Fibroblast of peridontal ligament (primary cell): ENCODE results near the gene ECT2L.

Experiments used
- DNase-seq: peaks from one replicate; pipeline ENCODE4 v3.0.0-alpha.2; 2010; ENCODE audit errors: extremely low read depth

Gene ECT2L

DNA sequence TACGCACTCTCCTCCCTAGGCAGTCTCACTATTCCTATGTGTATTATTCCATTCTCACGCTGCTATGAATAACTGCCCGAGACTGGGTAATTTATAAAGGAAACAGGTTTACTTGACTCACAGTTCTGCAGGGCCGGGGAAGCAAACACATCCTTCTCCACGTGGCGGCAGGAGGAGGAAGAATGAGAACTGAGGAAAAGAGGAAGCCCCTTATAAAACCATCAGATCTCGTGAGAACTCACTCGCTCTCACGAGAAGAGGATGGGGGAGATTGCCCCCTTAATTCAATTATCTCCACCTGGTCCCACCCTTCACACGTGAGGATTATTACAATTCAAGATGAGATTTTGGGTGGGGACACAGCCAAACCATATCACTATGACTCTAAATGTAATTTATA lies 61.9 kb downstream of the ECT2L start:
- DNase-seq: no peak

DNA sequence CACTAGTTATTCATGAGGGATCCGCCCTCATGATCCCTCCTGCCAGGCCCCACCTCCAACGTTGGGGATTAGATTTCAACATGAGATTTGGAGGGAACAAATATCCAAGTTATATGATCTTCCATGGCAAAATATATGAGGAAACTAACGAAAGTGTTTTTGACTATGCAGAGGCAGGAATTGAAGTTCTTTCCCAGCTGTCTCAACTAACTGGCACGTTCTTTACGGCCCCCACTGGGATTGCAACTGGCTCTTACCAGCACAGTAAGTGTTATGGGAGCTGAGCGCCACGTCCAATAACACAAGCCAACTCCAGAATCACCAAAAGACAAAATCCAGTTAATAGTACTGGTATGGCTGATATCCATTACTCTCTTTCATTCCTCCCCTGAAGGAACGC lies 66.6 kb downstream of the ECT2L start:
- DNase-seq: no peak

DNA sequence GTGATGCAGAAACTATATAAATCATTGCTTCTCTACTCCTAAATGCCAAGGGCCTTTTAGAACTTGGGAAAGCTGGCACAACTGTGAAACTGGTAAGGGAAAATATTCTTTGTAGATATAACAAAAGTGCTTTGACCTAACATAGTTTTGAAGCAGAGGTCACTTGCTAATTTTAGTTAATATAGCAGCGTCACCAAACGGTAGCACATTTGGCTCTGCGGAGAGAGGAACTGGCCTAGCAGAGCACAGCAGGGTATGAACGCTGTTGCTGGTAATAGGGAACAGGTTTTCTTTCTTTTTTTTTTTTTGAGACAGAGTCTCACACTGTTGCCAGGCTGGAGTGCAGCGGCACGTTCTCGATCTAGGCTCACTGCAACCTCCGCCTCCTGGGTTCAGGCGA lies 67.4 kb downstream of the ECT2L start:
- DNase-seq: no peak

- no peak for DNase-seq
Observed at GRCh38 chr6:138864343-138864890, 68.5 kb downstream of the ECT2L start.

GRCh38 chr6:138865480-138866109 lies 69.7 kb downstream of the ECT2L start:
- DNase-seq: no peak

- no peak for DNase-seq
Observed at GRCh38 chr6:138868181-138868580, 72.3 kb downstream of the ECT2L start.

- DNase-seq: no peak
Observed at GRCh38 chr6:138869398-138869797, 73.5 kb downstream of the ECT2L start.

DNA sequence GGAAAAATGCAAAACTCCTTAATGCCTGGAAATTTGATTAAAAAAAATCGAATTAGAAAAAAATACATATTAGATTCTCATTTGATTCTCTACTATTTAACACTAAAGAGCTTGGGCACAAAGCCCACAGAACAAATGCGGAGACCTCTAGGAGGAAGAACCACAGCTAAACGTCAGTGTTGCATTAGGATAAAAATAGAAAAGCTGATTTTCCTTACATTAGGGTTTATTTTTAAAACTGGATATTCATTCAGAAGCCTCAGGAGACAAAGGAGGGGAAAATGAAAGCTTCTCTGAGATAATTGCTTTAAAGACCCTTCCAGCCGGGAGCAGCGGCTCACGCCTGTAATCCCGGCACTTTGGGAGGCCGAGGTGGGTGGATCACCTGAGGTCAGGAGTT lies 77.3 kb downstream of the ECT2L start:
- DNase-seq: no peak

DNA sequence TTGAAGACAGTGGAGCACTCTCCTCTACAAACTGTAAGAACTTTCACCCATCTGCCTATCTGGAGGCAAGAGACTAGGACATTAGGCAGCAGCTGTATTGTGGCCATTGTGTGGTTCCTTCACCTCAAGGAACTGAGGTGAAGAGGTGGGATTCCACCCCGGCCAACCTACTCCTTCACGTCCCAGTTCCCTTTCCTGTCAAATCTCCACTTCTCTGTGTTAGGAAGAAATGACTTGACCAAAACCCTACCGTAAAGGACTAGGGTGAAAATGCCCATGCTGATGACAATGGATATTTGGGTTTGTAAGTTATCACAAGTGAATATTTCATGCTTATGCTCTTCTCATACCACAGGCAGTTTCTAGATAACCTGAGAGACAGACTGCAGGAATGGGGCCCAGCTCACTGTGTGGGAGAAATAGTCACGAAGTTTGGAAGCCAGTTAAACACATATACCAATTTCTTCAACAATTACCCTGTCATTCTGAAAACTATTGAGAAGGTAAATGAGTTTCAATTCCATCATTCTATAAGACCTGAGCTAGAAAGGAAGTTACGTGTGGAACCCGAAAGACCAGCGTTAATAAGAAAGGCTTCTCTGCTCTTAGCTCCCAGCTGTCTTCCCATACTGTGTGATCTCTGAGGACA lies 86.6 kb downstream of the ECT2L start:
- no peak for DNase-seq

GRCh38 chr6:138885156-138885819 lies 89.4 kb downstream of the ECT2L start:
- DNase-seq: no peak

DNA sequence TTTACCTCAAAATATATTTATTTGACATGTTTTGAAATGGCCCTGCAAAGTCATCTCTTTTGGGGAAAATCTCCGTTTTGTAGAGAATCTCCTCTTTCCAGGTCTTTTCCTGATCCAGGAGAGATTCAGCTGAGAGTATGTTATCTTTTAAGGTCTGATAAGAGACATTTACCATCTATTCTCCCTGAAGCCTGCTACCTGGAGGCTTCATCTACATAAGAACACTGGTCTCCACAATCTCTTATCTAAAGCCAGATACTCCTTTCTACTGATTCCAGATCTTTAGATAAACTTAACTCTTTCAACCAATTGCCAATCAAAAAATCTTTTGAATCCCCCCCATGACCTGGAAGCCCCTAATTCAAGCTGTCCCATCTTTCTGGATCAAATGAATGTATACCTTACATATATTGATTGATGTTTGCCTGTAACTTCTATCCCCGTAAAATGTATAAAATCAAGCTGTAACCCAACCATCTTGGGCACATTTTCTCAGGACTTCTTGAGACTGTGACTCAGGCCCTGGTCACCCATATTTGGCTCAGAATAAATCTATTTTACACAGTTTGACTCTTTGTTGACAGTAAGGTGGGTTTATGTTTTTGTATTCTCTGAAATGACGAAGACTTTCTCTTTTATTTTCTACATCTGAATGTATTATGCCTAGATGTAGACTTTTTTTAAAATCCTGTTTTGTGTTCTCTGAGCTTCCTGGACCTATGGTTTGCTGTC lies 95.5 kb downstream of the ECT2L start:
- no peak for DNase-seq

DNA sequence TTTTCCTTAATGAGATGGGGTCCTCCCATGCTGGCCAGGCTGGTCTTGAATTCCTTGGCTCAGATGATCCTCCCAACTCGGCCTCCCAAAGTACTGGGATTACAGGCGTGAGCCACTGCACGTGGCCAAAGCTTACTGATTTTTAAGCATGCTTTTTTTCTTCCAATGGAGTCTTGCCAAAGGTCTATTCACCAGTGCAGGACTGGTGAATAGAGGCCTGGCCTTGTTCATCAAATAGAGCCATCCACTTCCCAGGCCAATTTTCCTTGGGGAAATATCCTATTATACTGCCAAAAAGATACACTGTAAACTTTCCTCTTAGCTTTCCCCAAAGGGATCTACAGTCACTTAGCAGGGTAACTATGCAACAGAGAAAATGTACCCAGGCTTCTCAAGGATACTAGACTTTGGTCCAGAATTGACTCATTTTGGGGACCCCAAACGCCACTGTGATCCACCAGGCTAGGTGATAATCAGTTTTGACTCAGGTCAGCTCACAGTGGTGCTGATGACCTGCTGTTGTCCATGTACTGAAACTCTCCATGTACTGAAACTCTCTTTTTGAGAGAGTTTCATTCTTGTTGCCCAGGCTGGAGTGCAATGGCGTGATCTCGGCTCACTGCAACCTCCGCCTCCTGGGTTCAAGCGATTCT lies 100.3 kb downstream of the ECT2L start:
- DNase-seq: no peak

GRCh38 chr6:138897031-138897430 lies 101.1 kb downstream of the ECT2L start:
- DNase-seq: no peak

DNA sequence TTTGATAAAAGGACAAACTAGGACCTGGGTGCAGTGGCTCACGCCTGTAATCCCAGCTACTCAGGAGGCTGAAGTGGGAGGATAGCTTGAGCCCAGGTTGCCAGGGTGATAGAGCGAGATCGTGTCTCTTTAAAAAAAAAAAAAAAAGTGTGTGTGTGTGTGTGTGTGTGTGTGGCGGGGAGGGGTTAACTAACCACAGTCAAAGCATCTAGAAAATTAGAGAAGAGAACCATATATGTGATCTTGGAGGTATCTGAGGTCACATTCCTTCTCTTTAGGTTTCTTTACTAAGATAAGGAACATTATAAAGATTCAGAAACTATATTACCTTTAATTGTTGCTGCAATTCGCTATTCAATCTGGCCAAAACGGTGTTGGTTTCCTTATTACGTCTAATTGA lies 111.3 kb downstream of the ECT2L start:
- DNase-seq: no peak

DNA sequence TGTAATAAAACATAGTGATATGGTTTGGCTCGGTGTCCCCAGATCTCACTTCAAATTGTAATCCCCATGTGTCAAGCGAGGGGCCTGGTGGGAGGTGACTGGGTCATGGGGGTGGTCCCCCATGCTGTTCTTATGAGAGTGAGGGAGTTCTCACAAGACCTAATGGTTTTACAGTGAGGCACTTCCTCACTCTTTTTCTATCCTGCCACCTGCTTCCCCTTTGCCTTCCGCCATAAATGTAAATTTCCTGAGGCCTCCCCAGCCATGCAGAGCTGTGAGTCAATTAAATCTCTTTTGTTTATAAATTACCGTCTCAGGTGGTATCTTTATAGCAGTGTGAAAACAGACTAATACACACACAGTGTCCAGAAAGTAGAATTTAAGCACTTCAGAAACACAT lies 113.6 kb downstream of the ECT2L start:
- no peak for DNase-seq

GRCh38 chr6:138909975-138910374 lies 114.1 kb downstream of the ECT2L start:
- DNase-seq: no peak

DNA sequence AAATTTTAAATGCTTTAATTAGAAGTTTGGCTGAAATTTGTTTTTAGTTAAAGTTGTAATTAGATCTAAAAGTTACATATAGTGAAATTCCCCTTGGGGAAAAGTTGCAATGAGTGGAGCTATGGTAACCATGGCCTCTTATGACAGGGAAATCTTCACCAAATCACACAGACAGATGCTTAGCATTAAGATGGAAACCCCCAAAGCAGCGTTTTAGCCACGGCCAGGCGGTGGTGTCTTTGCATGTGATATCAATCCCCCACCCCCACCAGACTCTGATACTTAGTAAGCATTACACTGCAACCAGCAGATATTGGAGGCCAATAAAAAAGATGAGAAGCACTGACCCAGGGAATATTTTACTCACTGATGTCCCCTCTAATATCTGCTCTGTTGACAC lies 116.4 kb downstream of the ECT2L start:
- DNase-seq: no peak

- no peak for DNase-seq
Observed at GRCh38 chr6:138914701-138915100, 118.8 kb downstream of the ECT2L start.

- no peak for DNase-seq
Observed at GRCh38 chr6:138920906-138921305, 125.0 kb downstream of the ECT2L start.

DNA sequence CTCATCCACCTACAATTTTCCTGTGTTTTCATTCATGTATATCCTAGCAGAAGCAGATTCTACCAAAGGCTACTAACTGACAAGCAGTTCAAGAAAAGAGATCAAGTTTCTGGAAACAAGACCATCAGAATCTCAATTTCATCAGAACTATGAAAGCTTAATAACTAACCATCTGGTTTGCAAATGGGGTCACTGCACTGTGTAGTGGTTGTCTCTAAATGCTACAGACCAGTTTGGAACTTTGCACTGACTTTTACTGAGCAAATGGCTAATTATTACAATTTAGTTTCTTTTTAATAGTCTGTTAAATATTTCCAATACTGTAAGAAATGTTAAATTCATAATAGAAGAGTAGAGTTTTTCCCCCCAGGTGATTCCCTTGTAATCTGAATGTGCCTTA lies 127.7 kb downstream of the ECT2L start:
- no peak for DNase-seq

GRCh38 chr6:138925806-138926205 lies 129.9 kb downstream of the ECT2L start:
- no peak for DNase-seq

- no peak for DNase-seq
Observed at GRCh38 chr6:138926579-138926978, 130.7 kb downstream of the ECT2L start.
